Hepatocyte (in vitro differentiated cells): ENCODE results near the gene TNFSF11. TPM values are rescaled to one million over a fixed set of nuclear protein-coding genes. Genes with fewer than 3 reads are reported as not detected.

ENCODE experiments used
- DNase-seq: peaks from one replicate; pipeline ENCODE4 v3.0.0-alpha.2; 2016; ENCODE audit warnings: low spot score
- H2AFZ ChIP-seq: fragments of 200-600 bp; sonication (generic); 2 replicates; pipeline ENCODE4 v1.6.0; 2016; ENCODE audit warnings: antibody characterized with exemption, mild to moderate bottlenecking
- H3K27ac ChIP-seq: fragments of 200-600 bp; sonication (generic); 2 replicates; pipeline ENCODE4 v1.5.1; 2016; ENCODE audit warnings: mild to moderate bottlenecking
- H3K27me3 ChIP-seq: fragments of 200-600 bp; sonication (generic); 2 replicates; pipeline ENCODE4 v1.6.1; 2016
- H3K36me3 ChIP-seq: fragments of 200-600 bp; sonication (generic); replicated peaks from 2 replicates; pipeline ENCODE4 v1.5.1; 2016; ENCODE audit warnings: low read depth; ENCODE audit not compliant: insufficient read depth
- H3K4me1 ChIP-seq: fragments of 200-600 bp; sonication (generic); 2 replicates; pipeline ENCODE4 v1.5.1; 2016; ENCODE audit warnings: mild to moderate bottlenecking, moderate library complexity; ENCODE audit not compliant: insufficient read depth
- H3K4me2 ChIP-seq: fragments of 200-600 bp; sonication (generic); 2 replicates; pipeline ENCODE4 v1.6.0; 2016
- H3K4me3 ChIP-seq: fragments of 200-600 bp; sonication (generic); 2 replicates; pipeline ENCODE4 v1.5.1; 2016; ENCODE audit warnings: mild to moderate bottlenecking
- H3K79me2 ChIP-seq: fragments of 200-600 bp; sonication (generic); 2 replicates; pipeline ENCODE4 v1.6.0; 2017; ENCODE audit warnings: mild to moderate bottlenecking
- H3K9me2 ChIP-seq: fragments of 200-600 bp; sonication (generic); replicated peaks from 2 replicates; pipeline ENCODE4 v1.6.0; 2017; ENCODE audit warnings: mild to moderate bottlenecking; ENCODE audit not compliant: insufficient read depth
- H3K9me3 ChIP-seq: fragments of 200-600 bp; sonication (generic); 2 replicates; pipeline ENCODE4 v1.5.1; 2016; ENCODE audit warnings: low read depth, mild to moderate bottlenecking
- H4K20me1 ChIP-seq: fragments of 200-600 bp; sonication (generic); 2 replicates; pipeline ENCODE4 v1.6.0; 2016; ENCODE audit warnings: mild to moderate bottlenecking; ENCODE audit not compliant: insufficient read depth, poor library complexity, severe bottlenecking
- EZH2 ChIP-seq: fragments of 200-600 bp; sonication (generic); IDR thresholded peaks from 2 replicates; pipeline ENCODE4 v1.6.1; 2016; ENCODE audit warnings: antibody characterized with exemption, mild to moderate bottlenecking, borderline replicate concordance
- EZH2phosphoT487 ChIP-seq: fragments of 200-600 bp; sonication (generic); IDR thresholded peaks from one replicate; pipeline ENCODE4 v1.6.1; 2018; ENCODE audit warnings: antibody characterized with exemption, mild to moderate bottlenecking, low read depth, moderate library complexity; ENCODE audit not compliant: unreplicated experiment, severe bottlenecking
- WGBS: methylation state at CpG from one replicate; pipeline ENCODE4 v1.1.6; 2016; ENCODE audit warnings: low lambda C conversion rate; ENCODE audit errors: missing lambda C conversion rate; 5-methylcytosine and 5-hydroxymethylcytosine counted together
- polyA plus RNA-seq: library from polyadenylated mRNA; unstranded; fragments of >200 nt; fragmentation: Nextera tagmentation; extraction: Ambion mirVana; gene quantifications from 2 replicates; pipeline ENCODE4 v1.2.1, GENCODE V29; 2016
- total RNA-seq: library from RNA; depleted of rRNA; stranded (reverse); fragments of >200 nt; gene quantifications from 2 replicates; pipeline ENCODE4 v1.2.3, GENCODE V29; 2014
- TF ChIP-seq, protein P1 (sequence below): fragments of 200-600 bp; sonication (generic); IDR thresholded peaks from 2 replicates; pipeline ENCODE4 v1.5.1; 2016; ENCODE audit warnings: antibody characterized with exemption, mild to moderate bottlenecking; ENCODE audit not compliant: poor library complexity

TNFSF11 gene
- total and polyA plus RNA-seq, 2 experiments from 2014 or later, result 0.83 TPM; not detected in 1

DNA sequence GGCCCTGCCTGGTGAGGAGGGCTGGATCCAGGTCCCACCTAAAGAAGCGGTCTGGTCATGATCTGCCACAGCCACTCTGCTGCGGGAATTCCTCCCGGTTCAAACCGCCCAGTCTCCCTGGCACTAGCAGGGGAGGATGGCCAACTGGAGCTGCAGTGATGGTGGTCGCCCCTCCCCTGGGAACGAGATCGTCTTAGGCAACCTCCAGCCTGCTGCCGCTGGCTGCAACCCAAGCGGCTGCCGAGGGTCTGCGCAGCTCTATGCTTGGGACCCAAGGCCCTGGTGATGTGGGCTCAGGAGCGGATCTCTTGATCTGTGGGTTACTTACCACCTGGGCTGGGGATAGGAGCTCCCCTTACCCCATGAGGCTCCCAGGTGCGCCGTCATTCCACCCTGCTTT, 69.1 kb downstream of the TNFSF11 start:
- Histone ChIP-seq H3K4me1 (no peaks in the 10 kb centered on the region), H3K27me3 (no peaks in the 10 kb centered on the region), H3K27ac (no peak overlapping the region), H2AFZ (no peak overlapping the region), H3K36me3 (no peaks in the 10 kb centered on the region), H3K4me3 (no peak overlapping the region), H3K79me2 (no peaks in the 10 kb centered on the region), H3K9me2 (no peaks in the 10 kb centered on the region), H4K20me1 (no peaks in the 10 kb centered on the region), H3K9me3 (no peaks in the 10 kb centered on the region), H3K4me2 (no peak overlapping the region)
- TF ChIP-seq EZH2phosphoT487 (no peak), EZH2 (no peak)
- TF ChIP-seq, protein P1, sequence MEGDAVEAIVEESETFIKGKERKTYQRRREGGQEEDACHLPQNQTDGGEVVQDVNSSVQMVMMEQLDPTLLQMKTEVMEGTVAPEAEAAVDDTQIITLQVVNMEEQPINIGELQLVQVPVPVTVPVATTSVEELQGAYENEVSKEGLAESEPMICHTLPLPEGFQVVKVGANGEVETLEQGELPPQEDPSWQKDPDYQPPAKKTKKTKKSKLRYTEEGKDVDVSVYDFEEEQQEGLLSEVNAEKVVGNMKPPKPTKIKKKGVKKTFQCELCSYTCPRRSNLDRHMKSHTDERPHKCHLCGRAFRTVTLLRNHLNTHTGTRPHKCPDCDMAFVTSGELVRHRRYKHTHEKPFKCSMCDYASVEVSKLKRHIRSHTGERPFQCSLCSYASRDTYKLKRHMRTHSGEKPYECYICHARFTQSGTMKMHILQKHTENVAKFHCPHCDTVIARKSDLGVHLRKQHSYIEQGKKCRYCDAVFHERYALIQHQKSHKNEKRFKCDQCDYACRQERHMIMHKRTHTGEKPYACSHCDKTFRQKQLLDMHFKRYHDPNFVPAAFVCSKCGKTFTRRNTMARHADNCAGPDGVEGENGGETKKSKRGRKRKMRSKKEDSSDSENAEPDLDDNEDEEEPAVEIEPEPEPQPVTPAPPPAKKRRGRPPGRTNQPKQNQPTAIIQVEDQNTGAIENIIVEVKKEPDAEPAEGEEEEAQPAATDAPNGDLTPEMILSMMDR, result no peak
- 94% methylated on average over 14 of the region's 14 CpGs for WGBS
- DNase-seq, result no peak

DNA sequence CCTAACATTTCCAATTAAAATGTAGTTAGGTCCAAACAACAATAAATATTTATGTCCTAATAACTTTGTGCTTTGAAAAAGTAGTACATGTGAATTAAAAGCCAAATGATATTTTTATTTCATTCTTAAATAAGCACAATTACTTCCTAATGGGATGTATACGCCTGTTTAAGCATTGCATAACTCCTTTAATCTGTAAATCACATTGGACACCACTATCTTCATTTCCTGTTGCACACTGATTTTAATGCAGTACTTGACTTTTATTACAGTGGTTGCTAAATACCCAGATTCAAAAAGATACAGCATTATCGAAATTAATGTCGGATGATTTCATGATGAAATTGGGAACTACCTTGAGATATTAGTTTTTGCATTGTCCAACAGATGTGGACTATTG, 70.9 kb downstream of the TNFSF11 start:
- Histone ChIP-seq H3K27me3 (no peaks in the 10 kb centered on the region), H3K4me3 (no peak overlapping the region), H3K4me2 (no peak overlapping the region), H3K36me3 (no peaks in the 10 kb centered on the region), H4K20me1 (no peaks in the 10 kb centered on the region), H3K9me3 (no peaks in the 10 kb centered on the region), H3K4me1 (no peaks in the 10 kb centered on the region), H2AFZ (no peak overlapping the region), H3K27ac (no peak overlapping the region), H3K79me2 (no peaks in the 10 kb centered on the region), H3K9me2 (no peaks in the 10 kb centered on the region)
- TF ChIP-seq EZH2, result no peak
- no peak for TF ChIP-seq EZH2phosphoT487
- DNase-seq, result no peak
- WGBS, result 92% methylated on average over 3 of the region's 3 CpGs

DNA sequence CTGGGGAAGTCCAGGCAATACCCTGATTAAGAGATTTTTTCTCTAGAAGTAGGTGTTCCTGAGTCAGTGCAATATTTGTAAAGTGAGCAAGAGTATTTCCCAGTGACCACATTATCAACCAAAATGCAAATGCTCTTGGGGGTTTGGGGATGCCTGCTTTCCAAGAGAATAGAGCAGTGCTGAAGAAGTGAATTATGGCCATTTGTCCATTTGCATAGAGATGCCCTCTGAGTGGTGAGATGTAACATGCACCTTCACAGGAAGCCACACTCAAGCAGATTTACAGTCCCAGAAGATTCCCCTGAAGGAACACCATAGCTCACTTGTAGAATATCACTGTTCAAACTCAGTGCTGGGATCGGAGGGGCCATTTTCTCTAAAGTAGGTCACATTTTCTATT, 71.8 kb downstream of the TNFSF11 start:
- H3K27me3 ChIP-seq, result no peaks in the 10 kb centered on the region
- H4K20me1 ChIP-seq, result no peaks in the 10 kb centered on the region
- no peaks in the 10 kb centered on the region for H3K9me2 ChIP-seq
- no peaks in the 10 kb centered on the region for H3K9me3 ChIP-seq
- no peak overlapping the region for H3K4me2 ChIP-seq
- 100% methylated on average over 1 of the region's 1 CpG for WGBS
- DNase-seq, result no peak
- TF ChIP-seq EZH2phosphoT487, result no peak
- TF ChIP-seq EZH2, result no peak
- TF ChIP-seq, protein P1, result no peak
- no peak overlapping the region for H3K4me3 ChIP-seq
- H3K27ac ChIP-seq, result no peak overlapping the region
- H3K79me2 ChIP-seq, result no peaks in the 10 kb centered on the region
- no peaks in the 10 kb centered on the region for H3K36me3 ChIP-seq
- H2AFZ ChIP-seq, result no peak overlapping the region
- no peaks in the 10 kb centered on the region for H3K4me1 ChIP-seq

DNA sequence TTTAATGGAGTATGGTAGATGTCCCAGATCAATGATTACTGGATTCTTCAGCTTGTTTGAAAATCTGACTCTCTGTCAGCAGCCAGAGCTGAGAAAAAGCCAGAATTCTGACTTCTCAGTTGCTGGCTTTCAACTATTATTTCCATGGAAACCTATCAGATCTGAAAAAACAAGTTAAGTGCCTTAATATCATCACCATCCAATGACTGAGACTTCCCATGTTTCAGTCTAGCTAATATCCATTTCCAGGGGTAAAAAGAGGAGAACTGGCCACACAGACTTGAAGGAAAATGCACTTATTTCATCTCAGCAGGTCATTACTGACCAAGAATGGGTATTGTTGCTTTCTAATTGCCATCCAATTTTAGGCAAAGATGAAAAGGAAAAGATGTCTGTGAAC, 75.2 kb downstream of the TNFSF11 start:
- Histone ChIP-seq H3K27ac (no peak overlapping the region), H2AFZ (no peak overlapping the region), H3K4me2 (no peak overlapping the region), H3K9me2 (no peaks in the 10 kb centered on the region), H3K4me3 (no peak overlapping the region), H3K4me1 (no peaks in the 10 kb centered on the region), H3K27me3 (no peaks in the 10 kb centered on the region), H4K20me1 (no peaks in the 10 kb centered on the region), H3K36me3 (no peaks in the 10 kb centered on the region), H3K9me3 (no peaks in the 10 kb centered on the region), H3K79me2 (no peaks in the 10 kb centered on the region)
- no peak for DNase-seq
- TF ChIP-seq, protein P1, result no peak
- TF ChIP-seq EZH2phosphoT487 (no peak), EZH2 (no peak)
